Uterus (tissue), 2 donors: Measurements from ENCODE around the gene LRRN2.

ENCODE experiments used
- POLR2A ChIP-seq, 2 donors: fragments of 450-650 bp; IDR thresholded peaks; one replicate each; pipeline ENCODE4 v1.6.1; 2016; ENCODE audit warnings: antibody characterized with exemption in 2 of 2, mild to moderate bottlenecking in 1 of 2, moderate library complexity in 1 of 2
- TF ChIP-seq, protein P1 (sequence below), 4 experiments: fragments of 200-600 bp in 2 of 4; fragments of 450-650 bp in 2 of 4; sonication (generic) in 2 of 4; IDR thresholded peaks; one replicate each; pipeline ENCODE4 v1.5.1; 2016 to 2019; ENCODE audit warnings: antibody characterized with exemption in 4 of 4, mild to moderate bottlenecking in 2 of 4, moderate library complexity in 1 of 4

DNA sequence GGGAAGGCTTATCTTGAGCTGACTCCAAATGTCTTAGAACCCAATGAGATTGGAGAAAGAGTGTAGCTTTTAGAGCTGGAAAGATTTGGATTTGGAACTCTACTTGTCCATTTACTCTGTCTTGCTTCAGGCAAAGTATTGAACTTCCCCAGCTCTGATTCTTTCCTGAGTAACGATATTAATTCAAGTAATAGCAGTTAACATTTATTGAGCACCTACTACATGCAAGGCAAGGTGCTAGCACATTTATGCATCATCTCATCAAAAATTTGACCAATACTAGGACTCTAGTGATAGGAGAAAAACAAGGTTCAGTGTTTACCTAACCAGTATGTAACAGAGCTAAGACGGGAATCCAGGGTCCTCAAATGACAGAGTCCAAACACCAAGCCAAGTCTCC lies 2.5 kb upstream of the LRRN2 start:
- no peak for TF ChIP-seq POLR2A (IDR thresholded peaks at IDR 0.05)
- TF ChIP-seq, protein P1, sequence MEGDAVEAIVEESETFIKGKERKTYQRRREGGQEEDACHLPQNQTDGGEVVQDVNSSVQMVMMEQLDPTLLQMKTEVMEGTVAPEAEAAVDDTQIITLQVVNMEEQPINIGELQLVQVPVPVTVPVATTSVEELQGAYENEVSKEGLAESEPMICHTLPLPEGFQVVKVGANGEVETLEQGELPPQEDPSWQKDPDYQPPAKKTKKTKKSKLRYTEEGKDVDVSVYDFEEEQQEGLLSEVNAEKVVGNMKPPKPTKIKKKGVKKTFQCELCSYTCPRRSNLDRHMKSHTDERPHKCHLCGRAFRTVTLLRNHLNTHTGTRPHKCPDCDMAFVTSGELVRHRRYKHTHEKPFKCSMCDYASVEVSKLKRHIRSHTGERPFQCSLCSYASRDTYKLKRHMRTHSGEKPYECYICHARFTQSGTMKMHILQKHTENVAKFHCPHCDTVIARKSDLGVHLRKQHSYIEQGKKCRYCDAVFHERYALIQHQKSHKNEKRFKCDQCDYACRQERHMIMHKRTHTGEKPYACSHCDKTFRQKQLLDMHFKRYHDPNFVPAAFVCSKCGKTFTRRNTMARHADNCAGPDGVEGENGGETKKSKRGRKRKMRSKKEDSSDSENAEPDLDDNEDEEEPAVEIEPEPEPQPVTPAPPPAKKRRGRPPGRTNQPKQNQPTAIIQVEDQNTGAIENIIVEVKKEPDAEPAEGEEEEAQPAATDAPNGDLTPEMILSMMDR (IDR thresholded peaks at IDR 0.05), result no peak
